Smooth muscle cell (in vitro differentiated cells): ENCODE measurements around the gene PKD1L1. TPM values are rescaled to one million over a fixed set of nuclear protein-coding genes. Genes with fewer than 3 reads are reported as not detected.

Source experiments
- DNase-seq: peaks from one replicate; lab custom pipeline; 2025; ENCODE audit not compliant: unreplicated experiment; lab: John Stamatoyannopoulos, UW
- H2AFZ ChIP-seq: fragments of 200-600 bp; sonication (generic); 2 replicates; pipeline ENCODE4 v1.6.0; 2016; ENCODE audit warnings: antibody characterized with exemption, low read depth, mild to moderate bottlenecking
- H3F3A ChIP-seq: fragments of 200-600 bp; sonication (generic); 2 replicates; pipeline ENCODE4 v1.6.0; 2017; ENCODE audit warnings: antibody characterized with exemption, low read depth
- H3K27ac ChIP-seq: fragments of 200-600 bp; sonication (generic); 2 replicates; pipeline ENCODE4 v1.5.1; 2016; ENCODE audit warnings: low read depth, mild to moderate bottlenecking
- H3K27me3 ChIP-seq: fragments of 200-600 bp; sonication (generic); 2 replicates; pipeline ENCODE4 v1.6.1; 2016; ENCODE audit warnings: low read depth, mild to moderate bottlenecking
- H3K36me3 ChIP-seq: fragments of 200-600 bp; sonication (generic); 2 replicates; pipeline ENCODE4 v1.5.1; 2016; ENCODE audit warnings: low read depth
- H3K4me1 ChIP-seq: fragments of 200-600 bp; sonication (generic); 2 replicates; pipeline ENCODE4 v1.5.1; 2016; ENCODE audit warnings: low read depth
- H3K4me2 ChIP-seq: fragments of 200-600 bp; sonication (generic); 2 replicates; pipeline ENCODE4 v1.6.0; 2016; ENCODE audit warnings: mild to moderate bottlenecking
- H3K4me3 ChIP-seq: fragments of 200-600 bp; sonication (generic); 2 replicates; pipeline ENCODE4 v1.5.1; 2016; ENCODE audit warnings: mild to moderate bottlenecking
- H3K79me2 ChIP-seq: fragments of 200-600 bp; sonication (generic); 2 replicates; pipeline ENCODE4 v1.6.0; 2016; ENCODE audit warnings: low read depth, mild to moderate bottlenecking
- H3K9ac ChIP-seq: fragments of 200-600 bp; sonication (generic); 2 replicates; pipeline ENCODE4 v1.6.0; 2016; ENCODE audit warnings: low read depth
- H3K9me3 ChIP-seq: fragments of 200-600 bp; sonication (generic); replicated peaks from 2 replicates; pipeline ENCODE4 v1.5.1; 2016; ENCODE audit warnings: low read depth
- H4K20me1 ChIP-seq: fragments of 200-600 bp; sonication (generic); 2 replicates; pipeline ENCODE4 v1.6.0; 2016; ENCODE audit warnings: low read depth
- CTCF ChIP-seq: fragments of 200-600 bp; sonication (generic); IDR thresholded peaks from 2 replicates; pipeline ENCODE4 v1.5.1; 2017; ENCODE audit warnings: borderline replicate concordance, mild to moderate bottlenecking, antibody characterized with exemption; ENCODE audit not compliant: insufficient read depth, poor library complexity, severe bottlenecking
- WGBS: methylation state at CpG from one replicate; pipeline ENCODE4 v1.1.7; 2016; ENCODE audit warnings: low lambda C conversion rate; 5-methylcytosine and 5-hydroxymethylcytosine counted together
- polyA plus RNA-seq: library from polyadenylated mRNA; unstranded; fragments of >200 nt; fragmentation: Nextera tagmentation; extraction: Ambion mirVana; gene quantifications from 2 replicates; pipeline ENCODE4 v1.2.1, GENCODE V29; 2016
- total RNA-seq: library from RNA; depleted of rRNA; stranded (reverse); fragments of >200 nt; gene quantifications from 2 replicates; pipeline ENCODE4 v1.2.3, GENCODE V29; 2014

Gene PKD1L1
- total and polyA plus RNA-seq, 2 experiments from 2014 or later = 0.04 to 0.06 TPM

DNA sequence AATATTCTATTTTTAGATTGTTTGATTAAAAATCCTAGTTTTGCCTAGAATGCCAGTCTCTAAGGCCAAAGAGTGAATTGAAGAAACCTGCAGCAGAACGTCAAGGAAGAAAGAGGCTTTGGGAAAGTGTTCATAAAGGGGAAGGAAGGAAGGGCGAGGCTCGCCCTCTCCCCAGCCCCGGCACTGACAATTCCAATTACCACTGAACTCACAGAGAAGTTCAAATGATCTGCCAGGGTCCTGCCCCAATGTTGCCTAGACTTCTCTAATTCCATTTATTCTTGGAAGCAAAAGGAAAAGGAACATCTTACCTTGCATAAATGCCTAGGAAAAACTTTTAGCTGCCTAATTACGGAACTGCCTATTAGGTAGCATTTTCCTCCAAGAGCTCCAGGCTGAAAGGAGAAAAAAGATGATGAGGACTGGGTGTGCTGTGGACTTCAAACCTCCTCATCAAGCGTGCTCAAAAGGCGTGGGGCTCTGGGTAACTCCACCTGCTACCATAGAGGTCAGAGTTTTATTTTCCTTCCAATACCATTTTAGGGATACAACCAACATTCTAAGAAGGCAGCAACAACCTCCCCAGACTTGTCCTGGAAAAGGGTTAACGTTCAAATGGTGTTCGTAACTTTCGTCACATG lies 134.5 kb downstream of the PKD1L1 start:
- no peak overlapping the region for H3K4me3 ChIP-seq
- no peaks in the 10 kb centered on the region for H3K36me3 ChIP-seq
- no peak overlapping the region for H2AFZ ChIP-seq
- no peaks in the 10 kb centered on the region for H3K4me1 ChIP-seq
- no peak overlapping the region for H3K9ac ChIP-seq
- no peaks in the 10 kb centered on the region for H3K9me3 ChIP-seq
- DNase-seq = no peak
- no peaks in the 10 kb centered on the region for H4K20me1 ChIP-seq
- TF ChIP-seq CTCF = no peak
- no peaks in the 10 kb centered on the region for H3K79me2 ChIP-seq
- H3K27ac ChIP-seq = no peak overlapping the region
- WGBS = 96% methylated on average over 10 of the region's 10 CpGs
- H3F3A ChIP-seq = peaks cover 7% of the 10 kb centered on the region
- no peak overlapping the region for H3K4me2 ChIP-seq
- H3K27me3 ChIP-seq = no peaks in the 10 kb centered on the region

- Histone ChIP-seq H3K27ac (no peak overlapping the region), H3K4me3 (no peak overlapping the region), H2AFZ (no peak overlapping the region), H4K20me1 (no peaks in the 10 kb centered on the region), H3K9ac (no peak overlapping the region), H3F3A (no peaks in the 10 kb centered on the region), H3K27me3 (no peaks in the 10 kb centered on the region), H3K9me3 (no peaks in the 10 kb centered on the region), H3K4me2 (no peak overlapping the region), H3K36me3 (no peaks in the 10 kb centered on the region), H3K79me2 (no peaks in the 10 kb centered on the region), H3K4me1 (no peaks in the 10 kb centered on the region)
- TF ChIP-seq CTCF = no peak
- 91% methylated on average over 16 of the region's 16 CpGs for WGBS
- DNase-seq = no peak
These were observed 135.7 kb downstream of the PKD1L1 start for GRCh38 chr7:47812429-47813136.

DNA sequence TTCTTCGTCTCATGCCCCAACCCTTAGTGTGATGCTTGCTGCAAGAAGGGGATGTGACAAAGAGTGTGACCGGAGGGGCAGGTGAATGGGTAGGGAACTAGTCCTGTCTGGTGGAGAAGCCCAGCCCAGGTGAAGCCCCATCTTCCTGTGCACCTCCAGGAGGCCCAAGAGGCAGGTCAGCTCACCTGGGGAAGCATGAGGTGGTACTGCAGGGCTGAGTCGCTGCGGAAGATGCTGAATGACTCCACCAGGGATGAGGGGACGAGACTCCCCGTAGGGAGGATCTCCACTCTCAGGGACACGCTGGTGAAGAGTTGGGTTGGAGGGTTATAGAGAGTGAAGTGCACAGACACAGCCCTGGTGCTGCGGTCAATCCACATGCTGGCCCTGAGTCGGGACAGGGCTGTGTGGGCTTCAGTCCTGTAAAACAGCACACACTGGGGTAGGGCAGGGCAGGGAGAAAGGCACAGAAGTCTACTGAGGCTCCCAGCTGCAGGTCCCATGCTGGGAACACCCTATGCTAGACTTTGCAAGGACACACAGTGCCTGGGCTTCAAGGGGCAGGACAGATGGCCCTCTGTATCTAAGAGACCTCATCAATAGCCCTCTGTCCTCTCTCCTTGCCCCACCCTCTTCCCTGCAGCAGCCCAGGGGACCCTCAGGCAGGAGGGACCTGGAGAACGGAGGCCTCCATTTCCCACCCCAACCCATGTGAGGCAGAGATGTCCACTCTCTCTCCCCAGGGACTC lies 136.5 kb downstream of the PKD1L1 start:
- Histone ChIP-seq H3K27me3 (no peaks in the 10 kb centered on the region), H3K27ac (no peak overlapping the region), H3K4me3 (no peak overlapping the region), H2AFZ (no peak overlapping the region), H3K79me2 (no peaks in the 10 kb centered on the region), H3K4me1 (no peaks in the 10 kb centered on the region), H3K36me3 (no peaks in the 10 kb centered on the region), H3K9ac (no peak overlapping the region), H3K4me2 (no peak overlapping the region), H3K9me3 (no peaks in the 10 kb centered on the region), H3F3A (no peaks in the 10 kb centered on the region), H4K20me1 (no peaks in the 10 kb centered on the region)
- DNase-seq = no peak
- TF ChIP-seq CTCF = no peak
- 89% methylated on average over 10 of the region's 10 CpGs for WGBS
